ENCODE results near the gene KIAA0753.

Gene KIAA0753

GRCh38 chr17:6547336-6547735 lies 93.2 kb downstream of the KIAA0753 start:
- no peak for DNase-seq (ENCODE audit: low read depth)

DNA sequence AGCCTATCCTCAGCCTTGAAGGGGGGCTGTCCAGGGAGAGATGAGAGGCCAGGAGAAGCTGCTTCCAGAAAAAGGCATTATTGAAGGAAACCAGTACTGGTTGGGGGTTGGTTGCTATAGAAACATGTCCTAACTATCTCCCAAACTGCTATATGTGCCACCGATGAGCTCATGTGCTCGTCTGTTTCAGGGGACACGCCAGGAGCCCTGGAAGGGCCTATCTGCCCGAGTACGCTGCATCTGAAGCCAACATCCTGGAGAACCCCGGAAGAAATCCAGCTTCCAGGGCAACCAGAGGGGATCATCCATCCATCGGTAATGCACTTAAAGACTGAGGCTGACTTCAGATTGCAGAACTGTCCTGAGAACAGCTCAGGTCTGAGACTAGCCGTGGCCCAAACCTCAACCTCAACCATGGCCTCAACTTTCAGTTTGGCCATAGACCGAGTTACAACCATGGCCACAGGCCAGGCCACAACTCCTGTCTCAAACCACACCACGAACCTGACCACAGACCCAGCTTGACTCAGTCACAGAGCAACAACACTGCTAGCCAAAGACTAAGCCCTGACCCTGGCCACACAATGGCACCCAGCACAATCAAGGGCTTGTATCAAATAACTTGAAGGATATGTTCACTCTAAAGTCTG lies 94.3 kb downstream of the KIAA0753 start:
- DNase-seq (ENCODE audit: low read depth), result no peak

DNA sequence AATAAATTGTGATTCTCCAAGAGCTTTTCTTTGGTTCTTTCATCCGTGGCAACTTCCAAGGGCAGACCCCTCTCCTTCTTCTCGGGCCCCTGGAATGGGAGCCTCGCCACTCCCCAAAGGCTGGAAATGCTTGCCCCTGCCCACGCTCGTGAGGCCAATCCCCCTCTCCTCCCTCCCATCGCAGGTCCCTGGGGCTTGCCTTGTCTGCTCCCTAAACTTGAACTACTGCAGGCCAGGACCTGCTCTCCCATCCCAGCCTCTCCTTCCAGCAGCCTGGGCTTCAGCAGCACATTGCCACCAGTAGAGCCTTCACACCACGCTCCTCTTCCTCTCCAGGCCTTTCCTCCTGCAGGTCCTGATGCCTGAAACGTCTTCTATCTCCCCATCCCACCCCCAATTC lies 95.2 kb downstream of the KIAA0753 start:
- DNase-seq (ENCODE audit: low read depth), result no peak

GRCh38 chr17:6544011-6544370 lies 96.5 kb downstream of the KIAA0753 start:
- no peak for DNase-seq (ENCODE audit: low read depth)

GRCh38 chr17:6543079-6544010 lies 97.2 kb downstream of the KIAA0753 start:
- no peak for DNase-seq (ENCODE audit: low read depth)

- no peak for DNase-seq (ENCODE audit: low read depth)
These were observed 97.9 kb downstream of the KIAA0753 start for GRCh38 chr17:6542577-6542976.

DNA sequence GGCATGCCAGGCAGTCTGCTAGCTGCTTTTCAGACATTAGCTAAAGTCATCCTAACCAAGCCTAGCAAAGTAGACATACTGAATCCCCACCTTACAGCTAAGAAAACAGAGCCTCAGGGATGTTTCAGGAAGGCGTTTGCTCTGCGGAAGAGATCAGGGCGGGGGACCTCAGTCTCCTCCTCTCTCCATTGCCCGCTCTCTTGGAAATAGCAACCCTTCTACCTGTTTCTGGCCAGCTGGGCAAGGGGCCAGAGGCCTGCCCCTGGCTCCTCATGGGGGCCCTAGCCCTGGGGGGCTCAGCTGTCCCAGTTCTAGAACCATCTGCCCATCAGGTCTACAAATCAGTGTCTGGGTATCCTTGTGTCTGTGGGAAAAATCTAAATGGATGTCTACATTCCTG lies 98.6 kb downstream of the KIAA0753 start:
- no peak for DNase-seq (ENCODE audit: low read depth)

DNA sequence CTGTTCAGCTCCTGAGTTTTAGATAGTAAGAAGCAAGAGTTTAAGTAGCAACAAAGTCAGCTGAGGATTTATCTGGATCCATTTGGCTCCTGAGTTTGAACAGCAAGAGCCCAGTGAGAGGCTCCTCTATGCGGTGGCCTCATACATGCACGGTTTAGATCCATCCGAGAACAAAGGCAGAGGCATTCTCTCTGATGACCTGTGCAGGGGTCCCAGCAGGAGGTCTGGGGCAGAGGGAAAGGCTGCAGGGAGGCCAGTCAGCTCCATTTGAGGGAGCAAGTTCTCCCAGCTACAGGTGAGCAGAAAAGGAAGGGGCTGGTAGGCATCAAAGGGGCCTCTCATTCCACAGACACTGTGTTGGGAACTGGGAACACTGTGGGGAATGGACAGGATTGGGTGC lies 100.6 kb downstream of the KIAA0753 start:
- DNase-seq (ENCODE audit: low read depth), result no peak

DNA sequence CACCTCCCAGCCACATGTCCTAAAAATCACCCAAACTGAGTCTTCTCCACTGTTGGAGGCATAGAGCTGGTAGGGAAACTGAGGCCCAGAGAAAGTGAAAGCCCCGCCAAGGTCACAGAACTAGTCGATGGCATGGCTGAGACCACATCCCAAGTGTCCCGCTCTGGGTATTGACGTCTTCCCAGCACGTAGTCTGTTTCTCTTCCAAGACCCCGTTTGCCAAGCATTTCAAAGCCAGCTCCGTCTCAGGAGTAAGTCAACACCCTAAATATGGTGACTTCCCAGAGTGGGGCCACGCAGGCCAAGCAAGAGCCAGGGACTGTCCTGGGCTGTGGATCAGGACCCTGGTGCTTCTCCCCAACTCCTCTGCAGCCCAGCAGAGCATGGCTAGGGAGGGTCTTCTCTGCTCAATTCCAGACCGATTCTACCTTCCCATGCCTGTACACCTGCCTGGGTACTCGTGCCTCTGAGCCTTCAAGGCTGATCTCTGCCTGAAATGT lies 103.9 kb downstream of the KIAA0753 start:
- DNase-seq (ENCODE audit: low read depth), result no peak

- no peak for DNase-seq (ENCODE audit: low read depth)
These were observed 104.5 kb downstream of the KIAA0753 start for GRCh38 chr17:6536053-6536452.

GRCh38 chr17:6534846-6535514 lies 105.5 kb downstream of the KIAA0753 start:
- no peak for DNase-seq (ENCODE audit: low read depth)

- DNase-seq (ENCODE audit: low read depth), result no peak
These were observed 108.0 kb downstream of the KIAA0753 start for GRCh38 chr17:6532441-6532885.

GRCh38 chr17:6531575-6531974 lies 108.9 kb downstream of the KIAA0753 start:
- no peak for DNase-seq (ENCODE audit: low read depth)

- DNase-seq (ENCODE audit: low read depth), result no peak
These were observed 110.1 kb downstream of the KIAA0753 start for GRCh38 chr17:6530324-6530920.

GRCh38 chr17:6528557-6528956 lies 112.0 kb downstream of the KIAA0753 start:
- DNase-seq (ENCODE audit: low read depth), result no peak

All from stimulated activated CD8-positive, alpha-beta memory T cell treated with anti-CD3 and anti-CD28 coated beads, Interleukin-4, amount 100 ng/mL, for 24 hours (primary cell).